Measurements from ENCODE around the gene HOXD12.

Gene HOXD12

DNA sequence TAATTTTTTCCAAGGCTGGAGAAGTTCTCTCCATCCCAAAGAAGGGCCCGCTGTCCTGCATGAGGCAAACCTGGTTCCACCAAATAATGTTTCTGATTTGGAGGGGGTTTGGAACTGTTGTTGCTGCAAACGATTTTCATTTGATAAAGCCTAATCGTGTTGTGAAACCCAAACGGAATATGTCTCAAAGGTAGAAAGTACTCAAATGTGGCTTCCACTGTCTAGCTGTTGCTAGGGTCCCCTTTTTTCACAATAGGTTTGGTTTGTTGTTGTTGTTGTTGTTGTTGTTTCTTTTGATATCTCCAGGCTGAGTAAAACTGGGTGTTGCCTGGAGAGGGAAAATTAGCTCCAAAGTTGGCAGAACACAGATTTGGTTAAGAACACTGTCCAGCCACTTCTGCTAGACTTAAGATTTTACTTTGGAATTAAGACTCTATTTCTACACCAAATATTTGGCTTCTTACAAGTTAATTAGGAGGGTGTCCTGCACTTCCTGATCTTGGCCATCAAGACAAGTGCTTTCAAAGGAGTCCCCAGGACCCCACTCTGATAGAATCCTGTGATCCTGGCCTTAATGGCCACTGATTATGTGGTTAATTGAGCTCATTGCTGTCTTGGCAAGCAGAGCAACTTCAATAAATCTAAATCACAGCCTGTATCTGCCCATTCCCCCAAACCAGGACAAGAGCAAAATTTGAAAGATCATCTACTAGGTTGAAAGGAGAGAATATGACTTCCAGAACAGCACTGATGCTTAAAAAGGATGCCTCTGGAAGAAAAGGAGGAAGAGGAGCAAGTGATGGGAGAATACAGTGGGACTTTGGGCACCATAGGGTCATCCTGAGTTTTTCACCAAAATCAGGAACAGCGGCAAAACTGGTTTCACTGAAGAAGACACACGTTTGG is 10.4 kb upstream of the HOXD12 start:
- no peak overlapping the region for H3K4ac ChIP-seq (ENCODE audit: low read depth, low read length)
- H3K27ac ChIP-seq (ENCODE audit: low read depth, low read length), result no peak overlapping the region
- H4K91ac ChIP-seq (ENCODE audit: low read depth, low read length), result no peak overlapping the region
- H3K4me2 ChIP-seq (ENCODE audit: low read length), result no peak overlapping the region
- peaks cover 87% of the 10 kb centered on the region for H3K27me3 ChIP-seq (ENCODE audit: insufficient read depth, low read length)
- H2AK5ac ChIP-seq (ENCODE audit: low read length), result no peak overlapping the region
- H3K9me3 ChIP-seq (ENCODE audit: insufficient read depth, low read depth, low read length), result peaks cover 4% of the 10 kb centered on the region
- no peak overlapping the region for H3K23ac ChIP-seq (ENCODE audit: low read length)
- H3K18ac ChIP-seq (ENCODE audit: low read length), result no peak overlapping the region
- WGBS (ENCODE audit: extremely low coverage, insufficient coverage, insufficient read length), result no CpG with 5 or more reads among the region's 6 CpGs
- no peak overlapping the region for H4K12ac ChIP-seq (ENCODE audit: low read depth, low read length)
- H3K4me3 ChIP-seq (ENCODE audit: low read depth, low read length), result no peak overlapping the region
- no peak overlapping the region for H2BK12ac ChIP-seq (ENCODE audit: low read length)
- no peaks in the 10 kb centered on the region for H3K36me3 ChIP-seq (ENCODE audit: control insufficient read depth in 1 of 2, insufficient read depth in 2 of 2, low read length in 2 of 2)
- H3K14ac ChIP-seq (ENCODE audit: low read length), result no peak overlapping the region
- peaks cover 2% of the 10 kb centered on the region for H3K79me2 ChIP-seq (ENCODE audit: control insufficient read depth, insufficient read depth, low read length, poor library complexity)
- H4K8ac ChIP-seq (ENCODE audit: low read depth, low read length), result no peak overlapping the region
- H3K9ac ChIP-seq (ENCODE audit: low read length), result no peak overlapping the region
- H2AFZ ChIP-seq (ENCODE audit: insufficient read depth, low read length, poor library complexity), result no peak overlapping the region
- H2BK120ac ChIP-seq (ENCODE audit: insufficient read depth, low read length, poor library complexity), result no peak overlapping the region
- H2BK5ac ChIP-seq (ENCODE audit: low read depth, low read length, poor library complexity), result no peak overlapping the region
- no peak for DNase-seq
- H3K79me1 ChIP-seq (ENCODE audit: low read length), result no peaks in the 10 kb centered on the region
- peaks cover 11 to 12% of the 10 kb centered on the region in 2 experiments for H3K4me1 ChIP-seq (ENCODE audit: control insufficient read depth in 1 of 2, insufficient read depth in 2 of 2, low read length in 2 of 2)

DNA sequence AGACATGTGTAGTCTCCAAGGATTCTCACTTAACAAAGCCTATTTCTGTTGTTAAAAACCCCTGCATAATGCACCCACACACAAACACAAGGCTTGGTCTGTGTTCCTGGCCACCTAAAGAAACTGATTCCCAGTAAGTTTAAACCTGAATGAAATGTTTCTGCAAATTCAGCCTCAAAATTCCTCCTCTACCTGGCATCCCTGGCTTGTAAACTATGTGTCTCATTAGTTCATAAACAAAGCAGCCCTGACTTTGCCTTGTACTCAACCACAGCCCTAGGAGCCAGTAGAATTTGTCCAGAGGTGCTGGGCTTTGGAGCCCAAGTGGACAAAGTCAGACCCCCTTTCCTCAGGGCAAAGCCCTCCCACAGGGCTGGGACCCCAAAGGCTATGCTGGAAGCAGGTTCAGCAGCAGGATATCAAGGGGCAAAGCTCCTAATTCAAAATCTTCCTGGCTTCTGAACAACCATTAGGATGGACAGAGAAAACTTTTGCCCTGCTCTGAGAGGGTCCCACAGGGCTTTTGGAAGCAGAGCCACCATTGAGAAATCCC is 9.7 kb upstream of the HOXD12 start:
- H2AFZ ChIP-seq (ENCODE audit: insufficient read depth, low read length, poor library complexity), result no peak overlapping the region
- no peak overlapping the region for H4K12ac ChIP-seq (ENCODE audit: low read depth, low read length)
- H3K79me2 ChIP-seq (ENCODE audit: control insufficient read depth, insufficient read depth, low read length, poor library complexity), result peaks cover 2% of the 10 kb centered on the region
- H2AK5ac ChIP-seq (ENCODE audit: low read length), result no peak overlapping the region
- no peak overlapping the region for H3K23ac ChIP-seq (ENCODE audit: low read length)
- H3K18ac ChIP-seq (ENCODE audit: low read length), result no peak overlapping the region
- no peak overlapping the region for H3K4ac ChIP-seq (ENCODE audit: low read depth, low read length)
- no peak for DNase-seq
- H2BK12ac ChIP-seq (ENCODE audit: low read length), result no peak overlapping the region
- no peak overlapping the region for H3K4me3 ChIP-seq (ENCODE audit: low read depth, low read length)
- H3K27me3 ChIP-seq (ENCODE audit: insufficient read depth, low read length), result peaks cover 85% of the 10 kb centered on the region
- H2BK5ac ChIP-seq (ENCODE audit: low read depth, low read length, poor library complexity), result no peak overlapping the region
- peaks cover 4% of the 10 kb centered on the region for H3K9me3 ChIP-seq (ENCODE audit: insufficient read depth, low read depth, low read length)
- no peaks in the 10 kb centered on the region for H3K79me1 ChIP-seq (ENCODE audit: low read length)
- H3K27ac ChIP-seq (ENCODE audit: low read depth, low read length), result no peak overlapping the region
- no peak overlapping the region for H4K8ac ChIP-seq (ENCODE audit: low read depth, low read length)
- no peak overlapping the region for H3K9ac ChIP-seq (ENCODE audit: low read length)
- H3K36me3 ChIP-seq (ENCODE audit: control insufficient read depth in 1 of 2, insufficient read depth in 2 of 2, low read length in 2 of 2), result no peaks in the 10 kb centered on the region
- peaks cover 11 to 12% of the 10 kb centered on the region in 2 experiments for H3K4me1 ChIP-seq (ENCODE audit: control insufficient read depth in 1 of 2, insufficient read depth in 2 of 2, low read length in 2 of 2)
- H2BK120ac ChIP-seq (ENCODE audit: insufficient read depth, low read length, poor library complexity), result no peak overlapping the region
- H4K91ac ChIP-seq (ENCODE audit: low read depth, low read length), result no peak overlapping the region
- H3K4me2 ChIP-seq (ENCODE audit: low read length), result no peak overlapping the region
- H3K14ac ChIP-seq (ENCODE audit: low read length), result no peak overlapping the region

- Histone ChIP-seq H4K91ac (ENCODE audit: low read depth, low read length) (no peak overlapping the region), H3K9ac (ENCODE audit: low read length) (no peak overlapping the region), H3K4me2 (ENCODE audit: low read length) (no peak overlapping the region), H2AK5ac (ENCODE audit: low read length) (no peak overlapping the region), H2AFZ (ENCODE audit: insufficient read depth, low read length, poor library complexity) (no peak overlapping the region), H3K18ac (ENCODE audit: low read length) (no peak overlapping the region), H3K4ac (ENCODE audit: low read depth, low read length) (no peak overlapping the region), H3K23ac (ENCODE audit: low read length) (no peak overlapping the region), H2BK5ac (ENCODE audit: low read depth, low read length, poor library complexity) (no peak overlapping the region), H2BK12ac (ENCODE audit: low read length) (no peak overlapping the region), H2BK120ac (ENCODE audit: insufficient read depth, low read length, poor library complexity) (no peak overlapping the region), H3K79me1 (ENCODE audit: low read length) (no peaks in the 10 kb centered on the region), H3K27ac (ENCODE audit: low read depth, low read length) (no peak overlapping the region), H3K4me1 (ENCODE audit: control insufficient read depth in 1 of 2, insufficient read depth in 2 of 2, low read length in 2 of 2) (peaks cover 11 to 12% of the 10 kb centered on the region in 2 experiments), H3K4me3 (ENCODE audit: low read depth, low read length) (no peak overlapping the region), H3K79me2 (ENCODE audit: control insufficient read depth, insufficient read depth, low read length, poor library complexity) (peaks cover 2% of the 10 kb centered on the region), H3K14ac (ENCODE audit: low read length) (no peak overlapping the region), H3K27me3 (ENCODE audit: insufficient read depth, low read length) (peaks cover 79% of the 10 kb centered on the region), H3K9me3 (ENCODE audit: insufficient read depth, low read depth, low read length) (peaks cover 4% of the 10 kb centered on the region), H3K36me3 (ENCODE audit: control insufficient read depth in 1 of 2, insufficient read depth in 2 of 2, low read length in 2 of 2) (no peaks in the 10 kb centered on the region), H4K8ac (ENCODE audit: low read depth, low read length) (no peak overlapping the region), H4K12ac (ENCODE audit: low read depth, low read length) (no peak overlapping the region)
- DNase-seq, result no peak
- no CpG with 5 or more reads among the region's 5 CpGs for WGBS (ENCODE audit: extremely low coverage, insufficient coverage, insufficient read length)
These were observed 8.7 kb upstream of the HOXD12 start for GRCh38 chr2:176090862-176091261.

GRCh38 chr2:176091329-176092258 is 8.0 kb upstream of the HOXD12 start:
- Histone ChIP-seq H4K91ac (ENCODE audit: low read depth, low read length) (no peak overlapping the region), H3K14ac (ENCODE audit: low read length) (no peak overlapping the region), H3K23ac (ENCODE audit: low read length) (no peak overlapping the region), H3K79me2 (ENCODE audit: control insufficient read depth, insufficient read depth, low read length, poor library complexity) (peaks cover 2% of the 10 kb centered on the region), H3K4ac (ENCODE audit: low read depth, low read length) (no peak overlapping the region), H2AFZ (ENCODE audit: insufficient read depth, low read length, poor library complexity) (no peak overlapping the region), H2BK12ac (ENCODE audit: low read length) (no peak overlapping the region), H3K4me3 (ENCODE audit: low read depth, low read length) (no peak overlapping the region), H4K12ac (ENCODE audit: low read depth, low read length) (no peak overlapping the region), H3K4me2 (ENCODE audit: low read length) (peak overlapping the region; percentile 32), H3K9ac (ENCODE audit: low read length) (no peak overlapping the region), H3K79me1 (ENCODE audit: low read length) (no peaks in the 10 kb centered on the region), H2BK5ac (ENCODE audit: low read depth, low read length, poor library complexity) (no peak overlapping the region), H3K9me3 (ENCODE audit: insufficient read depth, low read depth, low read length) (peaks cover 4% of the 10 kb centered on the region), H3K18ac (ENCODE audit: low read length) (no peak overlapping the region), H3K27ac (ENCODE audit: low read depth, low read length) (no peak overlapping the region), H2BK120ac (ENCODE audit: insufficient read depth, low read length, poor library complexity) (no peak overlapping the region), H4K8ac (ENCODE audit: low read depth, low read length) (no peak overlapping the region), H2AK5ac (ENCODE audit: low read length) (no peak overlapping the region), H3K36me3 (ENCODE audit: control insufficient read depth in 1 of 2, insufficient read depth in 2 of 2, low read length in 2 of 2) (no peaks in the 10 kb centered on the region), H3K27me3 (ENCODE audit: insufficient read depth, low read length) (peaks cover 78% of the 10 kb centered on the region), H3K4me1 (ENCODE audit: control insufficient read depth in 1 of 2, insufficient read depth in 2 of 2, low read length in 2 of 2) (peaks cover 9 to 11% of the 10 kb centered on the region in 2 experiments)
- no CpG with 5 or more reads among the region's 31 CpGs for WGBS (ENCODE audit: extremely low coverage, insufficient coverage, insufficient read length)
- DNase-seq, result no peak
